ENCODE data around the gene SFMBT2.

- TF ChIP-seq CTCF (IDR thresholded peaks at IDR 0.05; ENCODE audit: low read depth, low read length, poor library complexity, severe bottlenecking) (no peak), EZH2phosphoT487 (IDR thresholded peaks at IDR 0.05; ENCODE audit: borderline replicate concordance, low read length) (no peak)
Measured at GRCh38 chr10:7218968-7219367, 191.9 kb downstream of the SFMBT2 start.
